GM18502 (cell line): ENCODE results near the gene ZNF780A.
"Not testable (repeated sequence)": the region's sequence is repeated elsewhere in the genome, so short reads cannot be mapped to it uniquely, and the experiment has no call there.

Experiments
- ATAC-seq: cut with Tn5 transposase; IDR thresholded peaks from one replicate; pipeline ENCODE4 v1.9.1; 2021; ENCODE audit warnings: mild to moderate bottlenecking; ENCODE audit not compliant: unreplicated experiment, poor library complexity

The ZNF780A gene

DNA sequence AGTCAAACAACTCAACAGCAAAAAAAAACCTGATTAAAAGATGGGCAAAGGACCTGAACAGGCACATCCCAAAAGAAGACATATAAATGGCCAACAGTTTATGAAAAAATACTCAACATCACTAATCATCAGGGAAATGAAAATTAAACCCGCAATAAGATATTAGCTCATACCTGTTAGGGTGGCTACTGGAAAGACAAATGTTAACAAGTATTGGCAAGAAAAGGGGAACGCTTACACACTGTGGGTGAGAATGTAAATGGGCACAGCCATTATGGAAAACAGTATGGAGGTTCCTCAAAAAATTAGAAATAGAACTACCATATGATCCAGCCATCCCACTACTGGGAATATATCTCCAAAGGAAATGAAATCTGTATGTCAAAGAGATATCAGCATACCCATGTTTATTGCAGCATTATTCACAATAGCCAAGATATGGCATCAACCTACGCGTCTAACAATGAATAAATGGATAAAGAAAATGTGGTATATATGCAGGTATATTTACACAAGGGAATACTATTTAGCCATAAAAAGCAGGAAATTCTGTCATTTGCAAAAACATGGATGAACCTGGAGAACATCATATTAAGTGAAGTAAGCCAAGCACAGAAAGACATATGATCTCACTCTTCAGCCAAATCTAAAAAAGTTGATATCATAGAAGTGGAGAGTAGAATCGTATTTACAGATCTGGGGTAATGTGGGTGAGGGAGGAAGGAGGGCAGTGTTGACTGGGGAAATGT, 2.3 kb downstream of the ZNF780A start:
- no peak for ATAC-seq

DNA sequence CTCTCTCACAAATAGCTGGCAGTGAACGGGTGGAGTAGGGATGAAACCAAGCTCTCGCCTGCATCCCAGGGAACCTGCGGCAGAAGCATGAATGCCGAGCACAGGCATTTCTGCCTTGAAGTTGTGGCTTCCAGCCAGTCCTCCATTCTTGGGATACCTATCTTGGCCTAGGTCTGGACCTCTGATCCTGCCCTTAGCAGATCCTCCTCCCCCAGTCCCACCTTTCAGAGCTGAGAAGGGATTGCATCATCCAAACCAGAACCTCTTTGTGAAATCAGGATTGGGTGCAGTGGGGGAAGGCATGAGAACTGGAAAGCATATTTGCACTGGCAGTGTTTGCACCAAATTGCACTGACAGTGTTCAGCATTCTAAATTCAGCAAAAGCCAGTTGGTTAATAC, 5.8 kb downstream of the ZNF780A start:
- ATAC-seq = no peak

DNA sequence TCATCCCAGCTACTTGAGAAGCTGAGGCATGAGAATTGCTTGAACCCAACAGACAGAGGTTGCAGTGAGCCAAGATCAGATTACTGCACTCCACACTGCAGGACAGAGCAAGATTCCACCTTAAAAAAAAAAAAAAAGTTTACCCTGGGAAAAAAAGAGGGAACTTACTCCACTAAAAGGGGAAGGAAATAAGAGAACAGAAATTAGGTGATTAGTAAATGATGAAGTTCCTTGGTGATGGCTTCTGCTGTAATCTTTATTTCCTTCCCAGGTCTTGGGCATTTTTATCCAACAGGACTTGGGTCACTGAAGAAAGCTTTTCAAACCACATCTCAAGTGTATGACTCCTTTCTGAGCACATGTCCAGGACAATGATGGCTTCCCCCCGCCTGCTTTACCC, 9.3 kb downstream of the ZNF780A start:
- no peak for ATAC-seq

DNA sequence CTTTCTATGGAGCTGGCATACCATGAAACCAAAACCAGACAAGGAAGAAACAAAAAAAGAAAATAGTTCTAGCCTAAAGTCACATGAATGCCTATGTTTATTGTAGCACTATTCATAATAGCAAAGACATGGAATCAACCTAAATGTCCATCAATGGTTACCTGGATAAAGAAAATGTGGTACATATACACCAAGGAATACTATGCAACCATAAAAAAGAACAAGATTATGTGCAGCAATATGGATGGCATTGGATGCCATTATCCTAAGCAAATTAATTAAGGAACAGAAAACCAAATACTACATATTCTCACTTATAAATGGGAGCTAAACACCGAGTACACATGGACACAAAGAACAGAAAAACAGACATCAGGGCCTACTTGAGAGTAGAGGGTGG, 10.5 kb downstream of the ZNF780A start:
- no peak for ATAC-seq

DNA sequence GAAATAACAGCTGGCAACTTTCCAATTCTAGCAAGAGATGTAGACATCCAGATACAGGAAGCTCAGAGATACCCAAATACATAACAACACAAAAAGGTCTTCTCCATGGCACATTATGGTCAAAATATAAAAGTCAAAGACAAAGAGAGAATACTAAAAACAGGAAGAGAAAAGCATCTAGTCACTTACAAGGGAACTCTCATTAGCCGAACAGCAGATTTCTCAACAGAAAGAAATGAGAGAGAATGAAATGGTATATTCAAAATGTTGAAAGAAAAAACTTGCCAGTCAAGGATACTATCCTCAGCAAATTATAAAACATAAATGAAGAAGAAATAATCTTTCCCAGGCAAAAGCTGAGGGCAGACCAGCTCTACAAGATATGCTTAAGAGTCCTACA, 12.4 kb downstream of the ZNF780A start:
- ATAC-seq = no peak

DNA sequence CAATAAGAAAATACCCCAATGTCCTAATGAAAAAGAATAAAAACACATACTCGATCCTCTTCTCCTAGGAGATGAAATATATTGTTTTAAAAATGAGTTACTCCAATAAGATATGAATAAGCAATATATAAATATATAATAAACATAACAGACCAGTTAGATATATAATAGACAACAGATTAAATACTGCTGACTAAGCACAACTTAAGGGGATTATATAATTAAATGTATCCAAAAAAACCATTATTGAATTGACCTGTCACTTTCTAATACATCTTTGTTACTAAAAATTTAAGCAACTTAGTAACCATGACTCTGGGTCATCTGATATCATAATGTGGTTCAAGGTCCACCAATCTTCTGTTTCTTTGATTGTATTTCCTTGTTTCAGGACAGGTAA, 20.7 kb downstream of the ZNF780A start:
- ATAC-seq = no peak

DNA sequence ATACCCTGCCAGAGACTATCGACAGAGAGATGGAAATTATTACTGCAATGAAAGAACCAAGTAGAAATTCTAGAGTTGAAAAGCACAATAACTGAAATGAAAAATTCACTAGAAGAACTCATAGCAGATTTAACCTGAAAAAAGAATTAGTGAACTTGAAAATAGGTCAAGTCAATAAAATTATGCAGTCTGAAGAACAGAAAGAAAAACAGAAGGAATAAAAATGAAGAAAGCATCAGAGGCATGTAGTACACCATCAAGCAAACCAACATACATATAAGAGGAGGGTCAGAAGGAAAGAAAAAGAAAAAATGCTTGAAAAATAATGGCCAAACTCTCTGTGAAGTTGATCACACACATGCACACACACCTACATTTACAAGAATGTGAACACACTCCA, 31.1 kb downstream of the ZNF780A start:
- no peak for ATAC-seq

DNA sequence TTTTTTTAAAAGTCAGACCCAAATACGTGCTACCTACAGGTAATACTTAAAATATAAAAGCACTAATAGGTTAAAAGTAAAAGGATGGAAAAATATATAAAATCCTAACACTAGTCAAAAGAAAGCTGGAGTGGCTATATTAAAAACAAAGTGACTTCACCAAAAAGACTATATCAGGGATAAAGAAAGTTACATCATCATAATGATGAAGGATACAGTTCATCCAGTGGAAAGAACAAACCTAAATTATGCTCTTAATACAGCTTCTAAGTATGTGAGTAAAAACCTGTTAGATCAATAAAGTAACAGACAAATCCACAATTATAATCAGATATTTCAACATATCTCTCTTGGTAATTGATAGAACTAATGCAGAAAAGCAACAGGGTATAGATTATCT, 33.6 kb downstream of the ZNF780A start:
- no peak for ATAC-seq

DNA sequence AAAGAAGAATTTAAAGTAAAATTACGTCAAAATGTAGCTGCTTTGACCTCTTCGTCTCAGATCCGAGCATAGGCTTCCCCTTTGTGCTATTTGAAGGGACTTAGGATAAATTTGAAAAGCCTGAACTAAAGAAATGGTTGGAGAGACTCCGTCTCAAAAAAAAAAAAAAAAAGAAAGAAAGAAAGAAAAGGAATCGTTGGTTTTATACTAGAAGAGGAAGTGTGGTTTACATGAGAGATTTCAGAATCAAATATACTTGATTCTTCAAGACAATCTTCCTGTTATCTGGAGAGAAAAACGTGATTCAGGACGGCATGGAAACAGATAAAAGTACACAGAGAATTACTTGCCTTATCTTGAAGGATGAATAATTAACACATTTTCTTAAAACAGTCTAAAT, 34.2 kb downstream of the ZNF780A start:
- no peak for ATAC-seq

DNA sequence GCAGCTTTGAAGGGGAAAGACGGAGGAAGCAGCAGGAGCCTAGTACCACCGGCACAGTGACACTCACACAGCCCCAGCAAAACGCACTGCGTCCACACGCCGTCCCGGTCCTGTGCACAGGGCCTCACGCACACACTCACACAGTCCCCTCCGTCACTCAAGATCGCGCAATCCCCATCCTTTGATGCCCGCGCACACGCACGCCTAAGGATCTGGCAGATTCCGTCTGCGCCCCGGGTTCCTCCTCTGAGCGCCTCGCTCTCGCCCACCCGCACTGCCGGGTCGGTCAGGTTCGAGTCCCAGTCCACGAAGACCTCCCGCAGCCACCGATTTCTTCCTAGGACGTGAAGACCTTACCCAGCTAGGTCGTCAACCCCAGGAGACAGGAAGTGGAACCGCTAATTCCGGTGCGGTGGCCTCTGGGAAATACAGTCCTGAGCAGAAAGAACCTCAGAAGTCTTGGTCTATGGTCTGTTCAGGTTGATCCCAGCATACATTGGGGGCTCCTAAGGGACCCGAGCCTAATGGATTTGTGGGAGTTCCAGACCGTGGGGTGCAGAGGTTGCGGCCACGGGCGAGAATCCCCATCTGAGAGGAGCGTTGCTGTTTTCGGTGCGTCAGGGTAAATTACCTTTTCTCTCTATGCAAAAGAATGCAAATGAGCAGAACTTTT, 34.8 kb downstream of the ZNF780A start, which contains the start of gene ZNF780B:
TSS of gene ZNF780B (minus strand) at position 400 of the 673 bp plus-strand sequence. CDS start 5,899 bp downstream, outside the sequence.
- peak; percentile 81 for ATAC-seq

DNA sequence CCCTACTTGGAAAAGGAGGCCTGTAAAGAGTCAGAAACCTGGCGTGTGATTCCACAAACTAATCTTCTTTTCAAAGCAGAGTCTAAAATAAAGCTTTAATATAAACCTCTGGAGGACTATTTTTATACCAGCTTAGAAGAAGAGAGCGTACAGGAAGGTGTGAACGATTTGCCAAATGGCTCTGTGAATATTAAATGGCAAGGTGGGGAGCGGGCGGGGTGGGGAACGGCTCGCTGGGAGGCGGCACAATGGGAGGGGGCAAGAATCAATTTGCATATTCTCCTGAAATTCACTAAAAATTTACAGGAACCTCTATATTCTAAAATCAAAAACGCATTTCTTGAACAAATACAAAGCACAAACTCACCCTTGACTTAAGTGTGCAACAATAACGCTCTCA, 35.7 kb downstream of the ZNF780A start:
- ATAC-seq = no peak

DNA sequence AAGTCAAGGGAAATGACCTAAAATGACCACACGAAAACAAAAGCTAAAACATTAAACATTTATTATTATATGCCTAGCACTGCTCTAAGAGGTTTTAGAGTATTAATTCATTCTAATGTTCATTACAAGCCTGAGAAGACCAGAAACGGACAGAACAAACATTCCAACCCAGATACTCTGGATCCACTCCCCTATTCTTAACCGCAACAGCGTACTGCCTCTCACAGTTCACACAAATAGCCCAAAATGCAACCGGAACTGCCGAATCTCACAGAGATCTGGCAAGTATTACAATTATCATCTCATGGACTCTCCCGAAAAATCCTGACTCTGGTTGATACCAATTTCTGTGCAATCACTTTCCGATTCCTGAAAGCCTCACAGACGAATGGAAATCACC, 36.1 kb downstream of the ZNF780A start:
- ATAC-seq = no peak

DNA sequence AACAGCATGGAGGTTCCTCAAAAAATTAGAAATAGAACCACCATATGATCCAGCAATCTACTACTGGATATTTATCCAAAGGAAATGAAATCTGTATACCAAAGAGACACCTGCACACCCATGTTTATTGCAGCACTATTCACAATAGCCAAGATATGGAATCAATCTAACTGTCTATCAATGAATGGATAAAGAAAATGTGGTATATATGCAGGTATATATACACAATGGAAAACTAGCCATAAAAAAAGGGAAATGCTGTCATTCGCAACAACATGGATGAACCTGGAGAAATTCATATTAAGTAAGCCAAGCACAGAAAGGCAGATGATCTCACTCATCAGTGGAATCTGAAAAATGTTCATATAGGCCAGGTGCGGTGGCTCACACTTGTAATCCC, 37.3 kb downstream of the ZNF780A start:
- ATAC-seq = no peak

DNA sequence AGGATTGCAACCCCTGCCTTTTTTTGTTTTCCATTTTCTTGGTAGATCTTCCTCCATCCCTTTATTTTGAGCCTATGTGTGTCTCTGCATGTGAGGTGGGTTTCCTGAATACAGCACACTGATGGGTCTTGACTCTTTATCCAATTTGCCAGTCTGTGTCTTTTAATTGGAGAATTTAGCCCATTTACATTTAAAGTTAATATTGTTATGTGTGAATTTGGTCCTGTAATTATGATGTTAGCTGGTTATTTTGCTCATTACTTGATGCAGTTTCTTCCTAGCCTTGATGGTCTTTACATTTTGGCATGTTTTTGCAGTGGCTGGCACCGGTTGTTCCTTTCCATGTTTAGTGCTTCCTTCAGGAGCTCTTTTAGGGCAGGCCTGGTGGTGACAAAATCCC, 49.0 kb downstream of the ZNF780A start:
- not testable (repeated sequence) for ATAC-seq

DNA sequence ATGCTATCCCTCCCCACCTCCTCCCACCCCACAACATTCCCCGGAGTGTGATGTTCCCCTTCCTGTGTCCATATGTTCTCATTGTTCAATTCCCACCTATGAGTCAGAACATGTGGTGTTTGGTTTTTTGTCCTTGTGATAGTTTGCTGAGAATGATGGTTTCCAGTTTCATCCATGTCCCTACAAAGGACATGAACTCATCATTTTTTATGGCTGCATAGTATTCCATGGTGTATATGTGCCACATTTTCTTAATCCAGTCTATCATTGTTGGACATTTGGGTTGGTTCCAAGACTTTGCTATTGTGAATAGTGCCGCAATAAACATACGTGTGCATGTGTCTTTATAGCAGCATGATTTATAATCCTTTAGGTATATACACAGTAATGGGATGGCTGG, 52.7 kb downstream of the ZNF780A start:
- ATAC-seq = not testable (repeated sequence)

DNA sequence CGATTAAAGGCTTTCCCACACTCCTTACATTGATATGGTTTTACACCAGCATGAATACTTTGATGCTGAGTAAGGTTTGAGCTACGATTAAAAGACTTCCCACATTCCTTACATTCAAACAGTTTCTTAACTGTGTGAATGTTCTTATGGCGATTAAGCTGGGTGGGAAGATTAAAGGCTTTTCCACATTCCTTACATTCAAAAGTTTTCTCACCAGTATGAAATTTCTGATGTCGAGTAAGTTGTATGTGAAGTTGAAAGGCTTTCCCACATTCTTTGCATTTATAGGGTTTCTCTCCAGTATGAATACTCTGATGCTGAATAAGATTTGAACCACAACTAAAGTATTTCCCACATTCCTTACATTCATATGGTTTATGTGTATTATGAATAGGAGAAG, 54.7 kb downstream of the ZNF780A start:
- ATAC-seq = no peak

DNA sequence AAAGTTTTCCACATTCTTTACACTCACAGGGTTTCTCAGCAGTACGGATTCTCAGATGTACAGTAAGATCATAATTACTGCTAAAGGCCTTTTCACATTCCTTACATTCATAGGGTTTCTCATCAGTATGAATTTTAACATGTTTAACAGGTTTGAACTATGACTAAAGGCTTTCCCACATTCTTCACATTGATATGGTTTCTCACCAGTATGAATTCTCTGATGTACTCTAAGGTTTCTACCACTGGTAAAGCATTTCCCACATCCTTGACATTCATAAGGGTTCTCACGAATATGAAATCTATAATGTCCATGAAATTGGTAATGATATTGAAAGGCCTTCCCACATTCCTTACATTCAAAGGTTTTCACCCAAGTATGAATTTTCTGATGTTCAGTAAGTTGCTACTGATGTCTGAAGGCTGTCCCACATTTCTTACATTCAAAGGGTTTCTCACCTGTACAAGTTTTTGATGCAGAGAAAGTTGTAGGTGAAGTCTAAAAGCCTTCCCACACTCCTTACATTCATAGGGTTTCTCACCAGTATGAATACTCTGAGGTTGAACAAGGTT, 56.7 kb downstream of the ZNF780A start:
- ATAC-seq = no peak

DNA sequence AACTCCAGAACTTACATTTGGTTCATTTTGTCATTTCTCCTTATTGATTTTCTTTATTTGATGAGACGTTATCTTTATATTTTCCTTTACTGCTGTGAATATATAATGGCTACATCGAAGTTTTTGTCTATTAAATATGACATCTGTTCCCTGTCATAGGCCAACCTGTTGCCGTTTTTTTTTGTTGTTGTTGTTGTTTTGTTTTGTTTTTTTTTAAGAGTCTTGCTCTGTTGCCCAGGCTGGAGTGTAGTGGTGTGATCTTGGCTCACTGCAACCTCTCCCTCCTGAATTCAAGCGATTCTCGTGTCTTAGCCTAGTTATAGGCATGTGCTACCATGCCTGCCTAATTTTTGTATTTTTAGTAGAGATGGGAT, 64.2 kb downstream of the ZNF780A start:
- no peak for ATAC-seq

DNA sequence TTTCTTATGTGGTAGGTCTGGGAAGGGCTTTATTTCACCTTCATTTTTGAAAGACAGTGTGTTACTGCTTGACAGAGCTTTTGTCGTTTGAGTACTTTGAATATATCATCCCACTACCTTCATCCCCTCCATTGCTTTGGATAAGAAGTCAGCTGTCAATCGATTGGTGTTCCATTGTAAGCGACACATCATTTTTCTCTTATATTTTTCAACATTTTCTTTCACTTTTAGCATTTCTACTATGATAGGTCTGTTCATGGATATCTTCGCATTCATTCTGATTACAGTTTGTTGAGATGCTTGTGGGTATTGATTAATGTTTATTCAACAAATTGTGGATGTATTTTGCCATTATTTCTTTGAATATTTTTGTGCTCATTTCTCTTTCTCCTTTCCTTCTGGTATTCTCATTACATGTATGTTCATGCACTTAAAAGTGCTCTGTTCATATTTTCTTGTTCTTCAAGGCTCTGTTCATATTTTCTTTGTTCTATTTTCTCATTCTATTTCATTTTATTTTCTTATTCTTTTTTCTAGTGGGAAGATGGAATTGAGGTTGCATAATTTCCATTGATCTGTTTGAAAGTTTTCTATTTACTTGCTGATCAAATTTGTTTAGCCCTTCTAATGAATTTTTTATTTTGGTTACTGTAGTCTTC, 64.7 kb downstream of the ZNF780A start:
- ATAC-seq = no peak

DNA sequence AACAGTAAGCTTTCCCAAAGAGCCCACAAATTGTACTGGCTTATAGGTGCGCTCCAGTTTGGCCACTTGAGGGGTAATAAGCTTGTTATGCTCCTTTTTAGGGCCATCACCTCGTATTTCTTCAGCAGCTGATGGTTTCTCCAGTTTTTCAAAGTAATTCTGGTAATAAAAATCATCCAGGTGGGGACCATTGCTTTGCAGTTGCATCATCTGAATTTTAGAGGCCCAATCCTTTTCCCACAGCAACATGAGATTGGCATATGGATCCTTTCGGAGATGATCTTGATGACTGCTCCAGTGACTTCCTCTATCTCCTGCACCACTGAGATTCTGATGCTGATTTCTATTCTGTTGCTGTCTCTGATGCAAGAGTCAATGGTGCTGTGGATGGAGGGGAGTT, 66.8 kb downstream of the ZNF780A start:
- ATAC-seq = no peak
